Stimulated activated CD4-positive, alpha-beta T cell treated with anti-CD3 and anti-CD28 coated beads, Interleukin-1b, Interleukin-23, amount 100 ng/mL, for 4 hours (primary cell): ENCODE measurements around the gene GNPTAB.
"Not testable (repeated sequence)": the region's sequence is repeated elsewhere in the genome, so short reads cannot be mapped to it uniquely, and the experiment has no call there.

ENCODE experiments used
- DNase-seq, 2 donors: peaks; one replicate each; pipeline ENCODE4 v3.0.0-alpha.2; 2020; ENCODE audit warnings: low read depth in 2 of 2

GNPTAB gene

GRCh38 chr12:101852998-101853397, 22.2 kb upstream of the GNPTAB start:
- DNase-seq: no peak

DNA sequence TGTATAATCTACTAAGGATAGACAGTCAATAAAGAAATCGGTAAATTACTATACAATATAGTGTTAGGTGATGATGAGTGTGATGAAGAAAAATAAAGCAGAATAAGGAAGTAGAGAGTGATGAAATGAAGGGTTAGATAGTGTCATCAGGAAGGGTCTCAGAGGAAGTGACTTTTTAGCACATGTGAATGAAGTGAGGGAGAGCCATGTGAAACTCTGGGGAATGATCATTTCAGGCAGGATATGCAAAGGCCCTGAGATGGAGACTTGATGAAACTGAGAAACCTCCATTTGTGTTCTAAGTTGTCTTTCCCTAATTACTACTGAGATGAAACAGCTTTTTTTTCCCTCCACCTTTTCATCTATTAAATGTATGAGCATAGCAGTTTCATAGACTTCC, 19.4 kb upstream of the GNPTAB start:
- no peak for DNase-seq

- DNase-seq: no peak
Observed at GRCh38 chr12:101847325-101847724, 16.6 kb upstream of the GNPTAB start.

DNA sequence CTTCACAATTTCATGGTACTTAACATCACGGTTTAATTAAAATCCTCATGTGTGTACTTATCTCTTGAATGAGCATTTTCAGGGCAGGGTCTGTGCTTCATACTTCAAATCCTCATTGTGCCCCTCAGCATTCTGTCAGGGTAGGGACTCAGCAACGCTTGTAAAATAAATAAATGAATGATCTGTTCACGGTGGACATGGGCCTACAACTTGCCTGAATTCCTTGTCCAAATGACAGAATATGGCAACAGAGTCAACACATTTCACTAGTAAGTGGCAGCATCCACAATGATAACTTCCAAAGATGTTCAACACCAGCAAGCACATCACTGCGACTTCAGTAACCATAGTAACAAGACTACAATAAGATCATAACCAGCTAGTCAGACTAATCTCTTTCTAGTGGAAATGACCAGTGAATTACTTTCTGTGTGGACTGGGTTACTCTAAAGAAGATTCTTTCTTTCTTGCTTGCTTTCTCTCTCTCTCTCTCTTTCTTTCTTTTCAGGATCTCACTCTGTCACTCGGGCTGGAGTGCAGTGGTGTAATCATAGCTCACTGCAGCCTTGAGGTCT, 14.5 kb upstream of the GNPTAB start:
- no peak for DNase-seq

DNA sequence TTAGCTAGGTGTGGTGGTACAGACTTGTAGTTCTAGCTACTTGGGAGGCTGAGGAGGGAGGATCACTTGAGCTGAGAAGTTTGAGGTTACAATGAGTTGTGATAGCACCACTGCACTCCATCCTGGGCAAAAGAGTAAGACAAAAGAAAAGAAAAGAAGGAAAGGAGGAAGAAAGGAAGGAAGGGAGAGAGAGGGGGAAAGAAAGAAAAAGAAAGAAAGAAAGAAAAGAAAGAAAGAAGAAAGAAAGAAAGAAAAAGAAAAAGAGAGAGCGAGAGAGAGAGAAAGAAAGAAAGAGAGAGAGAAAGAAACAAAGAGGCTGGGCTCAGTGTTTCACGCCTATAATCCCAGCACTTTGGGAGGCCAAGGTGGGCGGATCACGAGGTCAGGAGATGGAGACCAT, 10.3 kb upstream of the GNPTAB start:
- DNase-seq: no peak

DNA sequence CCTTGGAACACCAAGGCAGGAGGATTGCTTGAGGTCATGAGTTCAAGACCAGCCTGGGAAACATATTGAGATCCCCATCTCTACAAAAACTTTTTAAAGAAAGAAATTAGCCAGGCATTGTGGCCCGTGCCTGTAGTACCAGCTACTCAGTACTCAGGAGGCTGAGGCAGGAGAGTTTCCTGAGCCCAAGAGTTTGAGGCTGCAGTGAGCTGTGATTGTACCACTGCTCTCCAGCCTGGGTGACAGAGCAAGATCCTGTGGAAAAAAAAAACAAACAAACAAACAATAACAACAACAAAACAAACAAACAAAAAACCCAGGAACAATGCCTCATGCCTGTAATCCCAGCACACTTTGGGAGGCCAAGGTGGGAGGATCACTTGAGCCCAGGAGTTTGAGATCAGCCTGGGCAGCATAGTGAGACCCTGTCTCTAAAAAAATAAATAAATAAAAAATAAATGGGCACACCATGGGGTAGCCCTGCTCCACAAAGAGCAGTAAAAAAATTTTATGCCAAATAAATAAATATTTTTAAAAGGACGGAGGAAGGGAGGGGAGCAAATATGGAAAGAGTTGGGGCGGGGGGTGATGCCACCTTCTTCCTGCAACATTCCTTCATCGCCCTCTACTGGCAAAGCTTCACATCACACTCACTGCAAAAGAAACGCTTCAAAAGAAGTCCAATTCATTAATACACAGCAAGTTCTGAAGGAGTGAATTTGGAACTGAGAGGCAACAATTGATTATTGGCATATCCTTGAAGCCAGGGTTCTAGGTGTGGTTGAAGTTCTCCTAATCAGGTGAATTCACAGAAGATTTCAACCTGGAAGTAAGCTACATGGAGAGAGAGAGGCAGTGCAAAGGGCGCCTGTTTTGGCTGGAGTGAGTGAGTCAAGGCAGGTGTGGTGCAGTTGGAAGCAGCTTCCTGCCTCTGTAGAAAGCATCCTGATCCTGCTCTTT, 8.8 kb upstream of the GNPTAB start:
- peak; percentile 39 to 66 for DNase-seq

- DNase-seq: no peak
Observed at GRCh38 chr12:101838628-101839323, 8.0 kb upstream of the GNPTAB start.

DNA sequence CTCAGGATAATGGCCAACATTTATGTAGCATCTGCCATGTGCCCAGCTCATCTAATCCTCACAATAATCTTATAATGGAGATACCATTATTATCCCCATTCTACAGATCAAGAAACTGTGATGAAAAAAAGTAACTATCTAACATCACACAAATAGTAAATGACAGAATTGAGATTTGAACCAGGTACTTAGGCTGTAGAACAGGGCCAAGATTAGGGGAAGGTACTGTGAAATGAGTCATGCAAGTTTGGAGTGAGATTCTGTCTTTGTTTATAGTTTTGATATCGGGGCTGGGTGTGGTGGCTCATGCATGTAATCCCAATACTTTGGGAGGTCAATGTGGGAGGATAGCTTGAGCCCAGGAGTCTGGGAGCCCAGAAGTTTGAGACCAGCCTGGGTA, 1.3 kb upstream of the GNPTAB start:
- no peak for DNase-seq

- DNase-seq: no peak
Observed at GRCh38 chr12:101829639-101830366, 956 bp downstream of the GNPTAB start.

GRCh38 chr12:101828463-101829196, 2.1 kb downstream of the GNPTAB start:
- no peak for DNase-seq

DNA sequence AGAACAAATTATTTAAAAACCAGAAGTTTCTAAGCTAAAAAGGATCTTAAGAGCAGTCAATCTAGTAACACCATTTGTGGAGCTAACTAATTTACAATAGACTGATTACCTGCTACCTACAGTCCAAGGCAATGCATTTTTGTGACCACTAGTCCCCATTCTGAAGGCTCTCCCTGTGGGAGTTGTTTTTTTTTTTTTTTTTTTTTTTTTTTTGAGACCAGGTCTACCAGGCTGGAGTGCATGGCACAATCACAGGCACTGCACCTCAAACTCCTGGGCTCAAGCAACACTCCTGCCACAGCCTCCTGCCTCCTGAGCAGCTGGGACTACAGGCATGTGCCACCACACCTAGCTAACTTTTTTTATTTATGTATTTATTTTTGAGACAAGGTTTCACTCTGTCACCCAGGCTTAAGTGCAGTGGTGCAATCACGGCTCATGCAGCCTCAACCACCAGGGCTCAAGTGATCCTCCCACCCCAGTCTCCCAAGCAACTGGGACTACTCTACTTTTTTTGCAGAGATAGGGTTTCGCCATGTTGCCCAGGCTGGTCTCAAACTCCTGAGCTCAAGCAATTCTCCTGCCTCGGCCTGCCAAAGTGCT, 3.9 kb downstream of the GNPTAB start:
- DNase-seq: no peak

GRCh38 chr12:101824831-101825230, 5.9 kb downstream of the GNPTAB start:
- DNase-seq: no peak

DNA sequence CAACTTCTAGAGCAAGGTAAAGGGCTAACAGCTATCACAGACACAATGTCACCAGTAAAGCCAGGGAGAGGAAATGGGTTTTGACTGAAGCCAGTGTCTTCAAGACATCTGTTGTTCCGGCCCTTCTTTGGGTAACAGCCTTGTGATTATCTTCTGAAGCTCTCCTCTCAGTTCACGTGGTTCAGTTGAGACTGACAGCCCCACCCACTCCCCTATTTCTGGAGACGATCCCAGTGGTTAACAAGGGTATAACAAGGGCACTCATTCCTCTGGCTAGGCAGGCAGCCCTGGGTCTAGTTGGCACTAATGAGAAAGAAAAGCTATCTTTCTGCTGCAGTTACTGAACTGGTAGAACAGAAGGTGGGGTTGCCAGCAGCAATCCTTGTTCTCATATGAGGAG, 6.9 kb downstream of the GNPTAB start:
- DNase-seq: peak; percentile 26 to 41

- no peak for DNase-seq
Observed at GRCh38 chr12:101823039-101823438, 7.7 kb downstream of the GNPTAB start.

DNA sequence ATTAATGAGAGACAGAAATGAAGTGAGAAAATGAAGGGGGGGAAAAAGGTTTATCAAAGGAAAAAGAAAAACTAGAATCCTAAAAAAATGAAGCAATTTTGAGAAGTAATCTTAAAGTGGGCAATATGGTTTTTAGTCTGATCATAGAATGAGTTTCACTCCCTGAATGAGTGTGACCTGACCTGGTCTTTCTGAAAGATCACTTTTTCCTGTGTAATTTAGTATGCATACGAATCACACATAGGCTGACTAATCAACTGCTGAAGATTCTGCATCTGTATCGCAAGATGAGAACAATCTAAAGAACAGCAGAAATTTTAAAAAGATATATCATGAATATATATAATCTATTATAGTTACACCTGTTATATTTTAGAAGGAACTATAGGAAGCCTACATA, 11.3 kb downstream of the GNPTAB start:
- no peak for DNase-seq

DNA sequence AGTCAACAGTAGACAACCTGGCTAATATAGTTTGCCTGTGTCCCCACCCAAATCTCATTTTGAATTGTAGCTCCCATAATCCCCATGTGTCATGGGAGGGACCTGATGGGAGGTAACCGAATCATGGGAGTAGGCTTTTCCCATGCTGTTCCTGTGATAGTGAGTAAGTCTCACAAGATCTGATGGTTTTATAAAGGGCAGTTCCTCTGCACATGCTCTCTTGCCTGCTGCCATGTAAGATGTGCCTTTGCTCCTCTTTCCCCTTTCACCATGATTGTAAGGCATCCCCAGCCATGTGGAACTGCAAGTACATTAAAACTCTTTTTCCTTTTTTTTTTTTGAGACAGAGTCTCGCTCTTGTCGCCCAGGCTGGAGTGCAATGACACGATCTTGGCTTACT, 12.1 kb downstream of the GNPTAB start:
- DNase-seq: not testable (repeated sequence)

DNA sequence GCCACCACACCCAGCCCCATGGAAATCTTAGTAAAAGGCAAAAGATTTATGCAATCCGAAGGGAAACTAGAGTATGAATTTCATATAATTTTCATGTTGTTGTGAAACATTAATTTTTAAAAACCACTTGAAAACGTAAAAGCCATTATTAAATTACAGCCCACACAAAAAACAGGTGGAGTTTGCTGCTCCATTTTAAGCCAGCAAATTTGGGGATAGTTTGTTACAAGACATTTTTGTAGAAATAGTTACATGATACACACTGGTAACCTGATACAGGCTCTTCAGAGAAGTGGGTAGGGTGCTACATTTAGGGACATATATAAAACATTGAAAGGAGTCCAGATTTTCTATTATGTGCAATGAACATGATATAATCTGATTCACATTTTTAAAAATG, 17.6 kb downstream of the GNPTAB start:
- DNase-seq: no peak

- DNase-seq: not testable (repeated sequence)
Observed at GRCh38 chr12:101812716-101813115, 18.0 kb downstream of the GNPTAB start.

- DNase-seq: not testable (repeated sequence)
Observed at GRCh38 chr12:101811342-101811741, 19.4 kb downstream of the GNPTAB start.

DNA sequence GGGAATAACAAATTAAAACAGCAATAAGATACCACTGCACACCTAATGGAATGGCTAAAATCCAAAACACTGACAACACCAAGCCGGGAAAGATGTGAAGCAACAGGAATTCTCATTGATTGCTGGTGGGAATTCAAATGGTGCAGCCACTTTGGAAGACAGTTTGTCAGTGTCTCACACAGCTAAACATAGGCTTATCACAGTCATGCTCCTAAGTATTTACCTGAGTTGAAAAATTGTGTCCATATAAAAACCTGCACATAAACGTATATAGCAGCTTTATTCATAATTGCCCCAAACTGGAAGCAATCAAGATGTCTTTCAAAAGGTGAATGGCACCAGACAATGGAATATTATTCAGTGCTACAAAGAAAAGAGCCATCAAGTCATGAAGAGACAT, 21.6 kb downstream of the GNPTAB start:
- DNase-seq: no peak

DNA sequence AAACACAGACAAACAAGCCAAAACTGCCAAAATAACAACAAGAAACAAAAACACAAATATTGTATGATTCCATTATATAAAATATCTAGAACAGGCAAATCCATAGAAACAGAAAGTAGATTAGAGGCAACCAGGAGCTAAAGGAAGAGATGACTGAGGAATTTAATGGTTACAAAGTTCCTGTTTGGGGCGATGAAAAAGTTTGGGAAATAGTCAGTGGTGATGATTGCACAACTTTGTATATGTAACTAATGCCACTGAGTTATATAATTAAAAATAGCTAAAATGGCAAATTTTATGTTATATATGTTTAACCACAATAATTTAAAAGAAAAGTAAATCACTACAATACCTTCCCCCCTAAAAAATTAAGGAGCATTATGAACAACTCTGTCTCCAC, 24.5 kb downstream of the GNPTAB start:
- no peak for DNase-seq
